Body of pancreas (tissue), 4 donors: ENCODE results near the gene SMIM15. TPM values are rescaled to one million over a fixed set of nuclear protein-coding genes. Genes with fewer than 3 reads are reported as not detected.

Experiments
- ATAC-seq: fragments of 150-250 bp; one replicate; pipeline ENCODE4 v1.9.1; 2016
- DNase-seq, 4 donors: peaks; one replicate each; pipeline ENCODE4 v3.0.0-alpha.2; 2019
- H3K27ac ChIP-seq, 4 donors: fragments of 200-600 bp; sonication (generic); 1 replicate in 3 of 4; 2 replicates in 1 of 4; pipeline versions ENCODE4 v1.5.1 to v1.6.1; 2016 to 2019; ENCODE audit warnings: mild to moderate bottlenecking in 1 of 4, mixed read lengths in 1 of 4, moderate library complexity in 1 of 4
- H3K27me3 ChIP-seq, 2 donors: fragments of 200-600 bp; sonication (generic); one replicate each; pipeline ENCODE4 v1.6.0; 2016; ENCODE audit warnings: mild to moderate bottlenecking in 1 of 2
- H3K36me3 ChIP-seq, 2 donors: fragments of 200-600 bp; sonication (generic); replicated peaks in 1 of 2; 2 replicates each; pipeline ENCODE4 v1.5.1; 2016; ENCODE audit warnings: low read depth in 2 of 2; ENCODE audit not compliant: insufficient read depth in 1 of 2
- H3K4me1 ChIP-seq: fragments of 200-600 bp; sonication (generic); one replicate; pipeline ENCODE4 v1.6.0; 2016
- H3K4me3 ChIP-seq, 2 donors: fragments of 200-600 bp; sonication (generic); 1 replicate in 1 of 2; 2 replicates in 1 of 2; pipeline ENCODE4 v1.5.1; 2016 to 2019
- H3K9me3 ChIP-seq, 3 donors: fragments of 200-600 bp; sonication (generic); 1 replicate in 2 of 3; 2 replicates in 1 of 3; pipeline ENCODE4 v1.5.1; 2016
- POLR2A ChIP-seq, 3 donors: fragments of 450-650 bp; IDR thresholded peaks; one replicate each; pipeline ENCODE4 v1.6.1; 2016; ENCODE audit warnings: antibody characterized with exemption in 3 of 3, mild to moderate bottlenecking in 2 of 3
- WGBS, 2 donors: methylation state at CpG; one replicate each; pipeline ENCODE4 v1.1.5; 2017; 5-methylcytosine and 5-hydroxymethylcytosine counted together
- intact Hi-C: fragments of 100-400 bp; cut with DNase I; formaldehyde crosslinking; loops from one replicate; pipeline ENCODE4 v1.15.1; 2023
- total RNA-seq, 2 donors: library from RNA; depleted of rRNA; stranded (reverse); fragments of >200 nt; gene quantifications; one replicate each; pipeline ENCODE4 v1.1.0, GENCODE V29; 2016
- TF ChIP-seq, protein P1 (sequence below), 7 experiments: fragments of 450-650 bp in 4 of 7; fragments of 200-600 bp in 3 of 7; sonication (generic) in 3 of 7; IDR thresholded peaks; one replicate each; pipeline ENCODE4 v1.5.1; 2016 to 2019; ENCODE audit warnings: antibody characterized with exemption in 7 of 7

SMIM15 gene
- total RNA-seq, 2 donors from 2014 or later, result 8.2 to 15.6 TPM

DNA sequence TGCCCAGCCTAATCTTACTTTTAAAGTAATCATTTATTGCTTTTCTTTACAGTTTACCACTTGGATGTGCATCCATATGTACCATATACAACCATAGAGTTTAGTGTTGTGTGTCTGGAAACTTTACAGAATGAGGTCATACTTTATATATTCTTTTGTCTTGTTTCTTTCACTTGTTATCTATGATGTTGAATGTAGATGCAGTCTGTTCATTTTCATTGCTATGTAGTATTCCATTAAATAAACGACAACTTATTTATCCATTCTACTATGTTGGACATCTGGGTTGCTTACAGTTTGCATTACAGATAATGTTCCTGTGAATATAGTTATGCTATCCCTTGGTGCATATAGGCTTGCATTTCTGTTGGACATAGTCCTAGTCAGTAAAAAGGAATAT lies 21.3 kb upstream of the SMIM15 start:
- no peak for ATAC-seq
- H3K36me3 ChIP-seq, result no peaks in the 10 kb centered on the region
- intact Hi-C loops, result no loop called here
- H3K4me3 ChIP-seq, result no peak overlapping the region
- no peak for TF ChIP-seq POLR2A (IDR thresholded peaks at IDR 0.05)
- TF ChIP-seq, protein P1, sequence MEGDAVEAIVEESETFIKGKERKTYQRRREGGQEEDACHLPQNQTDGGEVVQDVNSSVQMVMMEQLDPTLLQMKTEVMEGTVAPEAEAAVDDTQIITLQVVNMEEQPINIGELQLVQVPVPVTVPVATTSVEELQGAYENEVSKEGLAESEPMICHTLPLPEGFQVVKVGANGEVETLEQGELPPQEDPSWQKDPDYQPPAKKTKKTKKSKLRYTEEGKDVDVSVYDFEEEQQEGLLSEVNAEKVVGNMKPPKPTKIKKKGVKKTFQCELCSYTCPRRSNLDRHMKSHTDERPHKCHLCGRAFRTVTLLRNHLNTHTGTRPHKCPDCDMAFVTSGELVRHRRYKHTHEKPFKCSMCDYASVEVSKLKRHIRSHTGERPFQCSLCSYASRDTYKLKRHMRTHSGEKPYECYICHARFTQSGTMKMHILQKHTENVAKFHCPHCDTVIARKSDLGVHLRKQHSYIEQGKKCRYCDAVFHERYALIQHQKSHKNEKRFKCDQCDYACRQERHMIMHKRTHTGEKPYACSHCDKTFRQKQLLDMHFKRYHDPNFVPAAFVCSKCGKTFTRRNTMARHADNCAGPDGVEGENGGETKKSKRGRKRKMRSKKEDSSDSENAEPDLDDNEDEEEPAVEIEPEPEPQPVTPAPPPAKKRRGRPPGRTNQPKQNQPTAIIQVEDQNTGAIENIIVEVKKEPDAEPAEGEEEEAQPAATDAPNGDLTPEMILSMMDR (IDR thresholded peaks at IDR 0.05), result no peak
- no peak for DNase-seq
- H3K27ac ChIP-seq, result no peak overlapping the region
- WGBS, 2 donors, result 97% methylated on average over 1 of the region's 1 CpG
- H3K4me1 ChIP-seq, result peaks cover 12% of the 10 kb centered on the region
- no peaks in the 10 kb centered on the region for H3K9me3 ChIP-seq
- H3K27me3 ChIP-seq, result no peaks in the 10 kb centered on the region

DNA sequence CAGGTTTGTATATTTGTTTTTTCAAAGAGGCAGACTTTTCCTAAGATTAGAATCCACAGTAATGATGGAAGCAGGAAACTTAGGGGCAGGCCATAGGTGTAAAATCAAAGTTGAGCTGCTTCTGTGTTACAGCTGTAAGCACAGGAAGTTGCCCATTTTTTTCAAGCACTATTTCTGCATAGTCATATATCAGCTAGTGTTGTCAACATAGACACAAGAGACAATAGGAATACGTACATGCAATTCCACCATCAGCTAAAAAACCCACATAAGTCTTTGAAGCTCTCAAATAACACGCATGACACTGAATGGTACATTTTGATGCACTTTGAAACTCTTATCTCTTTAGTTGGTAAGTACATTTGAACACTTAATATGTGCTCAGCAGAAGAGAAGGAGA lies 20.2 kb upstream of the SMIM15 start:
- DNase-seq (no peak), ATAC-seq (no peak)
- H3K27me3 ChIP-seq, result no peaks in the 10 kb centered on the region
- no peaks in the 10 kb centered on the region for H3K9me3 ChIP-seq
- H3K4me3 ChIP-seq, result no peak overlapping the region
- 57 to 65% methylated on average over 2 of the region's 2 CpGs for WGBS, 2 donors
- peaks cover 7% of the 10 kb centered on the region for H3K4me1 ChIP-seq
- intact Hi-C loops, result no loop called here
- H3K27ac ChIP-seq, result no peak overlapping the region
- no peaks in the 10 kb centered on the region for H3K36me3 ChIP-seq
- TF ChIP-seq, protein P1 (IDR thresholded peaks at IDR 0.05), result no peak
- TF ChIP-seq POLR2A (IDR thresholded peaks at IDR 0.05), result no peak

DNA sequence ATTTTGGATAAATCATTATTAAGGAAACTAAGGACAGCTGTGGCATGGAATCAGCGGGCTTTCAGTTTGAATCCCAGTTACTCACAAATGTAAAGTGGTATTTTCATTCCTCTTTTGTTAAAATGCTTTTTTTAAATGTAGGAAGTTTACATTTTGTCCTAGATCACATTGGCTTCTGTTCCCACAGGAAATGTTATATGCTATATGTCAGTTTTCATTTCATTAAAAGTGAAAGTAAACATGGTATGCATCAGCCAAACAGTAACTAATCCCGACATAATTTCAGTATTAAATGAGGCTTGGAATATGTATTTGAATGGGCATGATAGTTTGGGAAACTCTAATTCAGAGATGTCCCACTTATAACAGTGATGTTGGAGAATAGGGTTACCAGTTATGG lies 18.6 kb upstream of the SMIM15 start:
- ATAC-seq, result no peak
- H3K4me1 ChIP-seq, result peaks cover 5% of the 10 kb centered on the region

DNA sequence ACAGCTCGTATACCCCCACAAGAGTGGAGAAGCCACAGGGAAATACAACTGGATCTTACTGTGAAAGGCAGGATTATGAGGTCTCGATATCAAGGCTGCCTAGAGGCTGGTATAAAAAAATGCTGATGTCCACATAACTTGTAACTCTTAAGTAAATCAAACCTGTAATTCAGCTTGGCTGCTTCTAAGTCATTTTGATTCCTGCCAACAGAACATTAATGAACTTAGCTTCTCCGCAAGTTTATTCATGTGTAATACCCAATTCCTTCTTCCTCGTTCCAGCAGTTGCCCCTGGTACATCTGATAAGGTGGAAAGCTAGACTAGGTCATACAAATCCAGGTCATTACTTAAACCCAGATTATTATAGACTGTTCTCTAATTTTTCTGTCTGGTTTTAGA lies 16.4 kb upstream of the SMIM15 start:
- intact Hi-C loops, result no loop called here

More for the DNA sequence above, 18.6 kb upstream of the SMIM15 start:
- no peak for TF ChIP-seq POLR2A (IDR thresholded peaks at IDR 0.05)
- TF ChIP-seq, protein P1 (IDR thresholded peaks at IDR 0.05), result no peak
- Histone ChIP-seq H3K27ac (no peak overlapping the region), H3K9me3 (no peaks in the 10 kb centered on the region), H3K36me3 (no peaks in the 10 kb centered on the region), H3K4me3 (no peak overlapping the region), H3K27me3 (no peaks in the 10 kb centered on the region)
- intact Hi-C loops, result no loop called here
- no peak for DNase-seq
- WGBS, 2 donors, result 42 to 46% methylated on average over 2 of the region's 2 CpGs

DNA sequence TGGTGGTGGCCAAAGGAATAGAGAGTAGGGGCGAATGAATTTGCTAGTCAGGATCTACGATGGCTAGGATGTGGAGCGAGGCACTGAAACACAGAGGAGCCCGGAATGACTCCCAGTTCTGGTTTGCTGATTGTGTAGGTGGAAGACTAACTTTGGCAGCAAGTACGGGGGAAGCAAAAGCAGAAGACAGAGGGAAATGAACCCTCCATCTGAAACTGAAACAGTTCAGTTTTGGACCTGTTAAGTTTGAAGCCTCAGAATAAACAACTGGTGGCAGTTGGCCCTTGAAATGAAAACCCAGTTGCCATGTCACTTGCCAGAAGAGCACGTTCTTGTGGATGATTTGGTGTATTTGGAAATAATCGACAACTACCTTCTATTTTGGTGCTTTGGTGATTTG lies 15.4 kb upstream of the SMIM15 start:
- peaks cover 10% of the 10 kb centered on the region for H3K4me1 ChIP-seq
- TF ChIP-seq, protein P1 (IDR thresholded peaks at IDR 0.05), result no peak
- TF ChIP-seq POLR2A (IDR thresholded peaks at IDR 0.05), result no peak
- ATAC-seq (no peak), DNase-seq (no peak)
- no peak overlapping the region for H3K27ac ChIP-seq
- WGBS, 2 donors, result 90 to 92% methylated on average over 7 of the region's 7 CpGs
- H3K9me3 ChIP-seq, result no peaks in the 10 kb centered on the region
- no peaks in the 10 kb centered on the region for H3K27me3 ChIP-seq
- H3K36me3 ChIP-seq, result no peaks in the 10 kb centered on the region
- H3K4me3 ChIP-seq, result no peak overlapping the region
- intact Hi-C loops, result no loop called here

More for the DNA sequence above, 16.4 kb upstream of the SMIM15 start:
- Histone ChIP-seq H3K27me3 (no peaks in the 10 kb centered on the region), H3K9me3 (no peaks in the 10 kb centered on the region), H3K4me1 (peaks cover 10% of the 10 kb centered on the region), H3K4me3 (no peak overlapping the region), H3K27ac (no peak overlapping the region), H3K36me3 (no peaks in the 10 kb centered on the region)
- DNase-seq, result no peak
- ATAC-seq, result peak; percentile 55
- TF ChIP-seq, protein P1 (IDR thresholded peaks at IDR 0.05), result no peak
- no peak for TF ChIP-seq POLR2A (IDR thresholded peaks at IDR 0.05)
- 34 to 42% methylated on average over 4 of the region's 4 CpGs for WGBS, 2 donors
